Activated effector memory CD4-positive, alpha-beta T cell treated with anti-CD3 and anti-CD28 coated beads, Interleukin-2, amount 50 U/mL, for 16 hours (primary cell): ENCODE data around the gene CXXC4.

ENCODE experiments used
- DNase-seq: peaks from one replicate; pipeline ENCODE4 v3.0.0-alpha.2; 2020

Gene CXXC4

DNA sequence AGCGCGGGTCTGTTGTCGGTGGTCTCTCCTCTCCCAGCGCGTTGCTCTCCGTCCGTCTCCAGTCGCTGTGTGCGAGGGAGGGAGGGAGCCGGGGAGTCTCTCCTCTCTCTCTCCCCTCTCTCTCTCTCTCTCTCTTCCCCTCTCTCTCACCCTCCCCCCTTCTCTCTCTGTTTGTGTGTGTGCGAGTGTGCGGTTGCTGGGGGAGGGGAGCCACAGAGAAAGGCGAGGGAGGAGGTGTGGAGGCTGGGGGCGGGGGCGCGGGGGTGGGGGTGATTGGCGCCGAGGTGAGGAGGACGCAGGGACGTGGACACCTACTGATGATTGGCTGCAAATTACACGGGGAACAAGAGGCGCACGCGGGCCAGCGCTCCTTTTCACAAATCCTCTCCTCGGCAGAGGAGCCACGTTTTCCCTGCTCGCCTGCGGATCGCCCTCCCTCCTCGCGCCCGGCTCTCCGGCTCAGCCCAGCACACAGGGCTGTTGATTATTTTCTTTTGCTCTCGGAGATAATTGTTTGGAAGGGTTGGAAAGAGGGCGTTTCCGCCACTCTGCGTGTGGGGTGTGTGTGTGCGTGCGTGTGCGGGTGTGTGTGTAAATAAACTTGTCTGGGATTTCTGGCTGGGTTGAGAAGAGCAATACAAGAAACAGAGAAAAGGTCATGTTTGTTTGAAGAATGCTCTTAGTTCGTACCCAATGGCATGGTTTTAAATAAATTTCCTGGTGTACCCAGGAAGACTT is at the start of gene CXXC4:
TSS of gene CXXC4 (minus strand) at position 73 of the 738 bp plus-strand sequence. CDS start 3,092 bp downstream, outside the sequence.
- DNase-seq: peak; percentile 61

DNA sequence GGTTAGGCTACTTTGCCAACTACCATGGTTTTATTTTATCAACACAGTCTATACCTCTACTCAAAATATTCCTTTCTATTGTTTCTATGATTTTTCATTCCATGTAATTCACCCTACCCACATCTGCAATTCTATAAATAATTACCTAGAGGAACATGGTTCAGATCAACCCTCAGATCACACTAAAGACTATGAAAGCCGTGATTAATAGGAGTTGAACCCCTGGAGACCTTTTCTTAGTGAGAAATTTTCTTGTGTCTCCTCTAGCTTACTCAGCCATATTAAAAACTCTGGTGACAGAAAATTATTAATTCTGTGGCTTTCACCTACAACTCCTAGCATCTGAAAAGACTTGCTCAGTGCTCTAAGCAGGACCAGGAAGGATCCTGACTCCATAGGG is 38.5 kb upstream of the CXXC4 start:
- DNase-seq: no peak

DNA sequence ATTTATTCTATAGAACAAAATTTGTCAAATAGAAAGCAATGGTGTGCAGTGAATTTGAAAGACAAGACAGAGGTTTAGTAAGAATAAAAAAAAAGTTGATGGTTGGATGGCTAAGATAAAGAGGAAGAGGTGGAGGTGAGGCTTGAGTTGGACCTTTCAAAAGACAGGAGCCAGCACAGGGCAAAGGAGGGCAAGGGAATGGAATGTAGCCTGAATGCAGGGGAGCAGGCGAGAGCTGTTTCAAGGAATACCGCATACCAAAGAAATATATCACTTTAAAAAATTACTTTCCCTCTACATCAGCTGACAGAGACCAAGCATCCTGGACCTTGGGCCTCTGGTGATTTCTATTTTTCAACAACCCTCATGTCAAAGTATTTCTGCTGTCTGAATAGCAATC is 38.0 kb upstream of the CXXC4 start:
- DNase-seq: no peak

DNA sequence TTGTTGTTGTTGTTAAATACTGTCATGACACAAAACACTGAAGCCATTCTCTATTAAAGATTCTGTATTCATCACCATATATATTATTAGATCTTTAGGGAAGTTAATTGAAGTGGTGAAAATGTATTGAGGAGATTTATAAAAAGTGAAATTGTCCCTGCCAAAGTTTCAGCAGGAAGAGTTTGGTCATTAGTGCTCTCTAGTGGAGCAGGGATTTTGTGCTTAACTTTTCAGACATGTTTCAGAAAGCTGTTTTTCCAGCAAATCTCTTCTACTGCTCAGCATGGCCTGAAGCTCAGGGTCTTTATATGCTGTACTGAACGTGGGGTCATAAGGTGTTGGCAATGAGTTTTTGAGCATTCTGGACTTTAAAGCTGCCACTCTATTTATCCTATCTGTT is 36.7 kb upstream of the CXXC4 start:
- no peak for DNase-seq

DNA sequence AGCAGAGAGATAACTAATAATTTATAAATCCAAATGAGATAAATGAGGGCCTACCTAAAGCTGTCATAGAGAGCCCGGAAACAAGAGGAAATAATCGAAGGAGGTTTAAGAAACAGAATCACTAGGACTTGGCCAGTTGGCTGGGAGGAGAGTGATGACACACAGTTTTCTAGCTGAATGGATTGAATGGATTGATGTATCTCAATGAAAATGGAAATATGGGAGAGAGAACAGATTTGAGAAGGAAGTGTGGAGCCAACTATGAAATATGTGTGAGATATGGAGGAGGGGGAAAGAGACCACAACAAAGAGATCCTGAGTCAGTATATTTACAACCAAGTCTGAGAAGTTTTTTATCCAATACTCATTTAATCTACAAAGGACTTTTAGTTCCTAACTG is 35.7 kb upstream of the CXXC4 start:
- no peak for DNase-seq

DNA sequence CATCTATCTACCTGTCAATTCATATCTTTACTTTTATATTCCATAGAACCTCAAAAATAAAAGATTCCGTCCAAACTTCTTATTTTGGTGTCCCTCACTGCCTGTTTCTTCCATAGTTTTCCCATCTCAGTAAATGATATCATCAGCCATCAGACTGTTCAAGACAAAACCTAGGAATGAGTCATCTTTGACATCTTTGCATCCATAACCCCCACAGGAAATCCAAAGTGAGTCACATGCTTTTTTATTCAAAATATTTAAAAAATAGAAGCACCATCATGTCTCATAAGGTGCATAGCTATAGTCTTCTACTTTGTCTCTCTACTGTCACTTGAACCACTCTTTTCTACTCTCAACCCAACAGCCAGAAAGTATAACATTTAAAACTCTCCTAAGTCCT is 29.9 kb upstream of the CXXC4 start:
- DNase-seq: no peak

DNA sequence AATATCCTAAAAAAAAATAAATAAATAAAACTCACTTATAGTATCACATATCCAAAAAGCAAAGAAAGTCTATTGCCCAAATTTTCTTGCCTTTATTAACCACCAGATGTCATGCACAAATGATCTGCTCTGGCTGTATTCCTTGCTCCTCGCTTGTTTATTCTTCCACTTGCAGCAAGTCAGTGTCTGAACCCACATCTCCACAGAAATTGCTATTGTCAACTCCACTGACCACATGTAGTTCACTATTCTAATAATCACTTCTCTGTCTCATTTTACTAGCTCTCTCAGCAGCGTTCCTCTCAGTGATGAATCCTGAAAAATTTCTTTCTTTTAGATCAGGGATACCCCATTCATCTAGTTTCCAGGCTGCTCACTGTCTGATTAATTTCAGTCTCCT is 29.3 kb upstream of the CXXC4 start:
- no peak for DNase-seq

DNA sequence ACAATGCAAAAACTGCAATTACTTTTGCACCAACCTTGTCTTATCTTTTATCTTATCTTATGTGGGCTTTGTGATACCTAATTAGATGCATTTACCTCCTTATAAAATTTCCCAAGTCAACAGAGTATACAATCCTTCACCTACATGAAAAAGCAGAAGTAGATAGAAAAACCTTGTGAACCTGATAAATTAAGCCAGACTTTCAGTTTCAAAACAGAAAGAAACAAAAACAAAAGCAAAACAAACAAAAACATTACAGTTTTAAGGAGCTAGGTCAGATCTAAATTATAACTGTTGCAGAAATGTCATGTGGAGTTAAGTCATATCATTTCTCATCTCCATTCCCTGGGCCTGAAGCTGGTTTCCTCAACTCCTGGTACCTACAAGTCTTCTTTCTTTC is 24.9 kb upstream of the CXXC4 start:
- DNase-seq: no peak

DNA sequence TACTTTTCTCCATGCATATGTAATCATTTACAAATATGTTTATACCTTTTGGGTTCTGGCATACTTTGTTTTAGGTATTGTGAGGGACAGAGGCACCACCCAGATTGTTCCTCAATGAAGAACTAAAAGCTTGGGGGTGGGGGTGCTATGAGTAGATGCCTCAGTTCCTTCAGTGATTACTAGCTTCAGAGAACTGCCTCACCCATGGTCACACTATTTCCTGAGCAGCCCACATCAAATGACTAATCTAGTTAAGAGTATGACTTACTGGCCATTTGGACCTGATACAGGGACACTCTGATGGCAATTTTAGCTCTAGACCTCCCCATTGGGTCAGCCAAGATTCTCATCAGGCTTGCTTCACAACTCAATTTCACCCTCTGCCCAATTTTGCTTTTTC is 22.2 kb upstream of the CXXC4 start:
- DNase-seq: no peak

DNA sequence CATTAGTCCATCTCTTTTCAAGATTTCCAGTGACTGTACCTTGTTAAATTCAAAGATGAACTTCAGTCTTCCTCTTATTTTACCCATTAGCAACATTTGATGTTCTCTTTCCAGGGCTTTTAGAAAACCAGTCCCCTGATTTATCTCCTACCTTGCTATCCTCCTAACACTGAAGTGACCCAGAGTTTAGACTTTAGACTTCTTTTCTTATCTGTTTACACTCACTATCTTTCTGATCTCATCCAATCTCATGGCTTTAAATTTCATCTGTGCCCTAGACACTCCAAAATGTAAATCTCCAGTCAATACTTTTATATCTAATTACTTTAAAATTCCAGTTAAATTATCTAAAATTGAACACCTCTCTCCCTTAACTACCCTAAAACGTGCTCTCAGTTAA is 13.5 kb upstream of the CXXC4 start:
- no peak for DNase-seq

DNA sequence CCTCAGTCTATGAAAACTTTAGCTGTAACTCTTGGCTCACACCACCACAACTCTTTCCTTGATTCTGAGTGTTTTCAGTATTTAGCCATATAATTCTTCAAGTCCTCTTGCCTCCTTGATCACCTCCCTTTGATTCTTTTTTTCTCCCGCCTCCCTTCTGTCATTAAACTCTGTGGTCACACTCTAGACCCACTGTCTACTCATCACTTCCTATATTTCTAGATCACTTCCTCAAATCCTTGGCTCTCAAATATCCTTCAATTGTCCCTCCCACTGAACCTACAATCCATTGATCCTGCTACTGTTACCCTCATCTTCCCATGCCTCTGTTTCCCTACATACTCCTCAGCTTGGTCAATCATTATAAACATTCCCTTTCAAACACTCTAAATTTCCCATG is 12.4 kb upstream of the CXXC4 start:
- DNase-seq: no peak

DNA sequence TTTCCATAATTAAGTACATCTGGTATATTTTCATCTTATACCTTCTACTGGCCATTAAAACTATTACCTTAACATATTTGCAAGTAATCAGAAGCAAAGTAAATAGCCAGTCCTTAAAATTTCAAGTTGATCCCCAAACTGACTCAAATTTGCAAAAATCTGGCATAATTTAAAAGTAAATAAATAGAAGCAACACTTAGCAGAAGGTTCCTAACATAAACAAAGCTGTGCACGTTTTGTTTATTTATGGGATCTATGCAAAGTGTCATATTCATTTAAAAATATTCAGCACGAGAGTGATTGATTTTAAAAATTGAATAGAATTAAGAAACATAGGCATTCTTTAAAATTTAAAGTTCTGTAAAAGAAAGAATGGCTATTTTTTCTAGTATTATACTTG is 9.8 kb upstream of the CXXC4 start:
- no peak for DNase-seq

DNA sequence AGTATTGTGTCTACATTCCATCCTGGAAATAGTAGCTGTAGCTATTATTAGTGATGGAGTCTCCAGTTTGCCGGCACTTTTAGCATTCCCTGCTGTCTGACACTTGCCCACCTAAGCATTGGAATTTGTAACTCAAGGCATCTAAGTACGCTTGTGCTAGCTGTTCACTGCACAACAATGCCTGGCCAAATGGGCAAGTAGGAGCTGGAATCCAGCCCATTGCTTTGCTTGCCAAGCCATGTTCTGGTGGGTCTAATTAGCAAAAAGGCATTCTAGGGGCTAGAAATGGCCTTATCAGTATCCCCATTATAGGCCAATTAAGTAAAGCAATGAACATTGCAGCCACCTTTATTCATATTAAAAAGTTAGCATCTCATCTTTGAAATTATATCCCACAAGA is 7.8 kb upstream of the CXXC4 start:
- no peak for DNase-seq

DNA sequence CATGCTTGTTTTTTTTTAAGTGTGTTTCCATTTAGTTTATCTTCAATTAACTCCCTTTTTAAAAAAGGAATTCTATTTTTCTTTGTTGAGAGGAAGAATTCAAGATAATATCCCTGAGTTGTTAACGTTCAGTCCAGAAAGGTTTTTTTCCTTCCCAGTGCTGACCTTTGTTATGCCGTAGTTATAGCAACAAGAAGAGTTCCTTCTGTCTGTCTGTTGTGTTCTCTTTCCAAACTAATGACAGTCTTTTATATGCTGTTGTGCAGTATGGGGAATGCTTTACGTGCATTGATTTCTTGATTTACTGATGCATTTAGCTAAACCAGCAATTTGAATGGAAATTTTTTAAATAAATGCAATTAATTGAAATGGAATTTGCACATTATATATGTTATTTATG is 6.6 kb upstream of the CXXC4 start:
- no peak for DNase-seq

DNA sequence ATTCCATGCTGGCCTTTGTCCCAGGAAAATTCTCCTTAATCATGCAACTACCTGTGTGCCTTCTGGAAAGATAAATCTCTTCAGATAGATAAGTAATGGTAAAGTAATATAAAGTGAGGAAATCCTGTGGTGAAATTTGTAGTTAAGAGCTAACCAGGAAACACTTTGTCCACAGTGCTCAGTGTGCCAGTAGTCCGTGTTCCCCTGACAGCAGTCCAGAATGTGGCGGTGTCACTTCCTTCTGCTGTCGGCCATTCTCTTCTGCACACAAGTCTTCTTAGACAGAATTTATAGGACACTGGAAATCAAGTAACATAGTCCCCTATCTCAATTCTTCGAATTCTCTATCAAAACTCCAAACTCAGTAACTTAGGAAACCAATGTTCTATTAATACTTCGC is 5.7 kb upstream of the CXXC4 start:
- DNase-seq: no peak

DNA sequence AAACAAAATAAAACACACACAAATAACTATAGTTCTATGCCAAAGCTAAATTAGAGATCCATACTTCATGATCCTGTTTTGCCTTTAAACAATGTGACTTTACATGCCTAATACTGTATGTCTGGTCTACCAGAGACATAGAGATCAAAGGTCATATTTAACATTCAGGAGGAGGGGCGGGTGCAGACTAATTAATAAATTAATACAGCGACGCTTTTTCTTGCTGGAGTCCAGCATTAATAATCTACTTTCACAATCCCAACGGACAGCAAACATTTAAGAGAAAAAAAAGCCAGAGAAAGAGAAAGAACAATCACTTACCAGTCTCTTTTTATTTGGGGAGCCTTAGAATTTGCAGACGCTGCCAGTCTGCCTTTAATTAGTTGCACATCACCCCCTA is 509 bp downstream of the CXXC4 start:
- DNase-seq: no peak

DNA sequence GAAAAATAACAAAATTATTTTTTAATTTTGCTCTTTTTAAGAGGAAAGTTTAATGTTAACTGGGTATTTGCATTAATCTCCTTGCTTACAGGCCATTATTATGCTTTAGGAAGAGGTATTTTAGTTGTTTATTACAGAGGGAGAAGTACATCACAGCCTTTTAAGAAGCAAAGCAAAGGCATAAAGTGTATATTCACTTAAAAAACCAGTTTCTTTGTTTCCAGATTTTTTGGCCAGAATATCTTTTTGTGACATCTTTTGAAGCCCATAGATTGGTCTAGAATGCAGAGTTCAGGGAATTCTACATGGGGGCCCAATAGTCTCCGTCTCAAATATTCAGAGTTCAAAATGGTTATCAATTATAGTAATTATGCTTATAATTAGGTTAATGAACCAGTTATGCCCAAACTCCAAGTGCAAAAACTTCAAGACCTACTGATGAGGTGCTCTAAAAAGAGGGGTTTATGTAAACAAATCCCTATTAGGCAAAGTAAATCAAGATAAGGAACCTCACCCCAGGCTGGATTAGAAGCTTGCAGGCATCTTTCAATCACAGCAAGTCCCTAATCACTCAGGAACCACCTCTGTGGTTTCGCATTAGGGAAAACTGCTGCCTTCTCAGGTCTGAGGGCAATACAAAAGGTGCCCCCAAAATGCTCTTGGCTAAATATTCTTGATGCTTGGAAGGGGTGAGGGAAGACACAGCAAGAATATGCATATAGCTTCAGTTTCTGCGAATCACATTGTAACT is 1.4 kb downstream of the CXXC4 start:
- DNase-seq: no peak

DNA sequence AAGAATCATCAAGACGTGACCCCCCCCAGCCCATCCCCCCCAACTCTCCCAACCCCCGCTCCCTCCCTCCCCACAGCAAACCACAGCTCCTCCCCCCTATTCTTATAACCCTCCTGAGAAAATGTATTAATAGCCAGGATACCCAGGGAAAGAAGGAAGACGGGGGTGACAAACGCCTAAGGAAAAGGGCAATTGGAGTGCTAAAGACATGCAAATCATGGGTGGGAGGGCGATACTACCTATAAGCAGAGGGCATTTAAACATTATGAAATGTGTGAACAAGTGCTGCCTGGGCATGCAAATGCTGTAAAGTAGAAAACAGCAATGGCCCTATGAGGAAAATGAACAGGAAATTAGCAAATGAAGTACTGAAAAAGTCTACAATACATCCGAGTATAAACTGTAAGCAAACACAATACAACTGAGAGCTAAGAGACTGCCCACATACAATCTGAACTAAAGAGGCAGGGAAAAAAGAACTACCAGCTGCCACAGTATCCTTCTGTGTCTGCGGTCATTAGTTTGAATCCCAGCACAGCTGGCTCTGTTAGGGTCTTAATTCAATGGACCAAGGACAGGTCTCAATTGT is 2.4 kb downstream of the CXXC4 start:
- DNase-seq: no peak

DNA sequence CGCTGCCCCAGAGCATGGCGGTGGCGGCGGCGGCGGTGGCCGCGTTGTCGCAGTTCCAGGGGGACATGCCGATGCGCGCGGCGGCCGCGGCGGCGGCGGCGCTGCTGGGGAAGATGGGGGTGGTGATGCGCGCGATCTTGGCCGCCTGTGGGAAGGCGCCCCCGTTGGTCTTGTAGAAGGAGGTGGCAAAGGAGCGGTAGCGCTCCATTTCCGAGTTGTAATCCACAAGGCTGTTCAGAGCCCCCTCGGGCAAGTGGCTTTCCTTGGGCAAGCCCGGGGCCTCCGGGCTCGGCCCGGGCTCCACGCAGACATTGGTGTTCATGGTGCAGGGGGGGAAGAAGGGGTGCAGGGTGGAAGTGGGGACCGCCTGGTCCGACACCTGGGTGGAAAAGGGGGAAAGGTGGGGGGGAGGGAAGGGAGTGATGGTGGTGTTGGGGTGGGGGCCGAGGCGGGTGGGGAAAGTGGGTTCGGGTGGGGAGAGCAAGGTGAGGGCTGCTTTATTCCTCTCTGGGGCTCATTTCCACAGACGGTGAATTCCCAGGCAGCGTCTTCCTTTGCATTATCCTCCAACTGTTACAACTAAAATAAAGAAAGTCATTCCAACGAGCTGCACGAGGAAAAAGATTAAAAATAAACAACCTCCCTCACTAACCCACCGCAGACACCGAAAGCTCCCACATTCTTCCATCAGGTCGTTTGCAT is 3.1 kb downstream of the CXXC4 start:
- peak; percentile 71 for DNase-seq

DNA sequence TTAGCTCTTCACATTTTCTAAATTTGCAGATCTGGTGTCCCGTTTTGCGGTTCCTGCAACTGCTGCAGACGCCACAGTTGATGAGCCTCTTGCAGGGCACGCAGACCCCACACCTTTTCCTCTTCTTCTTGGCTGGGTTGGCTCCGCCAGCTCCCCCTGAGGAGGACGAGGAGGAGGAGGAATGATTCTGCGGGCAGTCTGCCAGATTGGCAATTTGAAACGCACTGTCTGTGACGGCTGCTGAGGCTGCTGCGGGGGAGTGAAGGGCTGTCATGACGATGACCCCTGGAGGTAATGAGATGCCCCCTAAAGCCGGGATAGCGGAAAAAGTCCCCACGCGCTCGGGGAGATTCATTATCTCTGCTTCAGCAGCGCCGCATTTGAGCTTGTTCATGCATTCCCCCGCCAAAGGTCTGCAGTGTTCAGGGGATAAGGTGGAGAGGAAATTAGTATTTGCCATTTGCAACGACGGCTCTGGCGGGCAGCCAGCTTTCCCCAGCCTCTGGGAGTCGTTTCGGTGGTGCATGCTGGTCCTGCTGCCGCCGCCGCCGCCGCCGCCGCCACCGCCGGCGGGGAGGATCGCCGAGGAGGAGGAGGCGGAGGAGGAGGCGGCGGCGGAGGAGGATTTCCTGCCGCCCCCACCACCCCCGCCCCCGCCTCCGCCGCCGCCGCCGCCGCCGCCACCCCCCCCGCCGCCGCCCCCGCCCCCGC is 3.8 kb downstream of the CXXC4 start:
- DNase-seq: peak; percentile 79

DNA sequence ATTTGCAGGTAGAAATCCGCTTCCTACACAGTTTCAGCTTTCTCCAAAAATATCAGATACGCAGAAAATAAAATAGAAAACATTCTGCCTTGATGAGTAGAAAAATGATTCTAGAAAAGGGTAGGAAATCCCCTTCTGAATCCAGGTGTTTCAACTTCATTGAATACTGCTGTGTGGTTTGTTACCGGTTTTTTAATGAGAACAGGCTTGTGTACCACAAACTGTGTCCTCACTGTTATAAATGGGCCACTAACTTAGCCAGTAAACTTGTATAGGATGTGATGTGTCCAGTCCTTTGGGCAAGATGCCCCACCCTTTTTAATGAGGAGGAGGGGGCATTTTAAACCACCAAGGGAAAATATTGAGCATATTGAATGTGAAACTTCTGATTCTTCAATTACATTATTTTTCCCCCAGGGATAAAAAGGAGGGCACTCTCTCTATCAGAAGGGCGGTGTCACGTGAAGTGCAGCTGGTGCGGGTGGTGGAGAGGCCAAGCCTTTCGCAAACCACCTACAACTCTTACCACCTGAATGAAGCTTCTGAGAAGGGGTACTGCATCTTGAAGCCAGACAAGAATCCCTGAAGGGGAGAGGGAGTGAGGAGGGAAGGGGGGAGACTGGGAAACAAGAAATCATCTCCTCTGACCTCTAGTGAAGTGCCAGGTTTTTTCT is 4.5 kb downstream of the CXXC4 start:
- peak; percentile 61 for DNase-seq

DNA sequence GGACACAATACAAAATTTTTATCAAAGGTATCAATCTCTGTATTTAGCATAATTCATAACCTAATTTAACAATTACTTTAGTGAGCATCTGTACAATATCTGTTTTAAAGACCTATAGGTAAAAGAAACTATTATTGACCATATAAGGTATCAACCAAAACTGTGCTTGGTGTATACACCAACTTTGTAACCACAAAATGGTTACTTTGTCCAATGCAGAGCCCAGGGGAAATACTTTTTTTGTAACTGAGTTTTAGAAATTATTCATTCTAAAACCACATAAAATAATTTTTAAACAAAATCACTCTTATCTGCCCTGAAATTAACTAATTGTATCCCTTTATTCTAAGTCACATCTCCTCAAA is 5.0 kb downstream of the CXXC4 start:
- DNase-seq: no peak

DNA sequence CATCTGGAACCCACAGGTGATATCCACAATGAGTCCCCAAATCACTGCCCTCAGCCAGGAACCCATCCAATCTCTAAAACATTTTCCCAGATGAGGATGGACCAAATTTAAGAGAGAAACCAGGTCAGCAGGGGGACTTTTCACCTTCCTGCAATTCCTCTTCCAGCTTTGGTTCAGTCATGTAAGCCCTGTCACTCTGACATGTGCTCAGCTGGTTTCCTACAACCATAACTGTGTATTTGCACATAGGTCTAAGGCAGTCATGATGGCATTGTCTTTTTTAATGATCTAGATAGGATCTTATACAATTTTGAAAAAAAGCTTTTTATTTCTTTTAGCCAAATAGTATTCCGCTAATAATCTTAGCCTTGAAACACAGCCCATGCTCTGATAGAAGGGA is 6.5 kb downstream of the CXXC4 start:
- no peak for DNase-seq
